Sigmoid colon (tissue), 4 donors: ENCODE results near the gene STK10.
A peak's percentile ranks its signal among the peaks of the same experiment; 100 is the strongest.

Source experiments
- CTCF ChIP-seq, 4 experiments: fragments of 450-650 bp in 3 of 4; fragments of 200-600 bp in 1 of 4; IDR thresholded peaks; one replicate each; pipeline ENCODE4 v1.5.1; 2016 to 2019; ENCODE audit warnings: antibody characterized with exemption in 4 of 4, mild to moderate bottlenecking in 3 of 4, moderate library complexity in 2 of 4
- EP300 ChIP-seq, 4 donors: sonication (generic); formaldehyde crosslinking; IDR thresholded peaks; one replicate each; pipeline ENCODE4 v1.6.1; 2017; ENCODE audit warnings: antibody characterized with exemption in 4 of 4
- POLR2A ChIP-seq, 2 donors: fragments of 450-650 bp; IDR thresholded peaks; one replicate each; pipeline ENCODE4 v1.6.1; 2016; ENCODE audit warnings: antibody characterized with exemption in 2 of 2, mild to moderate bottlenecking in 2 of 2, moderate library complexity in 2 of 2
- POLR2AphosphoS5 ChIP-seq, 4 donors: sonication (generic); formaldehyde crosslinking; IDR thresholded peaks; one replicate each; pipeline ENCODE4 v1.6.1; 2017; ENCODE audit warnings: antibody characterized with exemption in 4 of 4

- TF ChIP-seq POLR2A (IDR thresholded peaks at IDR 0.05) (no peak), CTCF (IDR thresholded peaks at IDR 0.05) (peak in 1 of 4 experiments; percentile 9), EP300 (IDR thresholded peaks at IDR 0.05) (no peak), POLR2AphosphoS5 (IDR thresholded peaks at IDR 0.05) (peak in 2 of 4 donors; percentile 22 to 54)
These were observed 649 bp downstream of the STK10 start for GRCh38 chr5:172187118-172188032.
